HG03025 (cell line): ENCODE results near the gene HPX.
A peak's percentile ranks its signal among the peaks of the same experiment; 100 is the strongest.
"Not testable (repeated sequence)": the region's sequence is repeated elsewhere in the genome, so short reads cannot be mapped to it uniquely, and the experiment has no call there.

ENCODE experiments used
- ATAC-seq: cut with Tn5 transposase; IDR thresholded peaks from one replicate; pipeline ENCODE4 v1.9.1; 2021; ENCODE audit warnings: mild to moderate bottlenecking, moderate library complexity; ENCODE audit not compliant: unreplicated experiment, low FRiP score

Gene HPX

GRCh38 chr11:6393989-6394670 is 46.7 kb downstream of the HPX start:
- no peak for ATAC-seq

GRCh38 chr11:6392251-6392650 is 48.5 kb downstream of the HPX start:
- ATAC-seq: not testable (repeated sequence)

GRCh38 chr11:6391537-6392134 is 49.2 kb downstream of the HPX start:
- ATAC-seq: no peak

- no peak for ATAC-seq
Observed at GRCh38 chr11:6390718-6391469, 49.9 kb downstream of the HPX start.

GRCh38 chr11:6389905-6390717 is 50.7 kb downstream of the HPX start, which contains the start of gene SMPD1:
TSS of gene SMPD1 (plus strand) at chr11:6390474. CDS start at chr11:6390599, 125 bp downstream.
- peak; percentile 90 for ATAC-seq

- ATAC-seq: no peak
Observed at GRCh38 chr11:6388748-6389147, 52.0 kb downstream of the HPX start.

- no peak for ATAC-seq
Observed at GRCh38 chr11:6387811-6388599, 52.8 kb downstream of the HPX start.

GRCh38 chr11:6385046-6385777 is 55.6 kb downstream of the HPX start:
- no peak for ATAC-seq
